Endothelial cell of umbilical vein (primary cell): ENCODE results near the gene ACOT11. TPM values are rescaled to one million over a fixed set of nuclear protein-coding genes. Genes with fewer than 3 reads are reported as not detected.

Source experiments
- BruUV-seq: library from RNA; stranded (reverse); fragments of 400-500 nt; replicated peaks from 2 replicates; lab custom pipeline; 2021; lab: Mats Ljungman, UMichigan
- CTCF ChIA-PET: fragments of 300-600, 350-600 bp; sonication (Branson Sonifier 250); formaldehyde crosslinking; loops from one replicate; lab custom pipeline; 2021; ENCODE audit warnings: antibody characterized with exemption, inconsistent platforms; lab: Charles Lee
- POLR2A ChIA-PET: fragments of 300-600, 350-600 bp; sonication (Branson Sonifier 250); formaldehyde crosslinking; loops from one replicate; lab custom pipeline; 2021; ENCODE audit warnings: antibody characterized with exemption, inconsistent platforms; lab: Charles Lee
- DNase-seq: peaks from one replicate; pipeline ENCODE4 v3.0.0-alpha.2; 2011; ENCODE audit warnings: low read depth, low spot score
- FAIRE-seq: peaks from 2 replicates; lab custom pipeline; 2011; peaks lifted over from hg19 to GRCh38; lab: Jason Lieb, UNC
- H2AFZ ChIP-seq: 2 replicates; pipeline ENCODE4 v1.6.0; 2012; ENCODE audit warnings: low read depth, low read length, control low read depth, inconsistent platforms
- H3K27ac ChIP-seq: 2 replicates; pipeline ENCODE4 v1.5.1; 2011; ENCODE audit warnings: low read depth, mild to moderate bottlenecking, control low read depth, low read length, moderate library complexity; ENCODE audit not compliant: insufficient read depth
- H3K27me3 ChIP-seq, 2 experiments: 2 replicates each; pipeline versions ENCODE4 v1.6.0 to v1.6.1; 2011; ENCODE audit warnings: low read length in 2 of 2, mixed read lengths in 1 of 2; ENCODE audit not compliant: control insufficient read depth in 2 of 2, insufficient read depth in 2 of 2
- H3K36me3 ChIP-seq, 2 experiments: 2 replicates in 1 of 2; 3 replicates in 1 of 2; pipeline ENCODE4 v1.5.1; 2011; ENCODE audit warnings: low read length in 2 of 2, mild to moderate bottlenecking in 1 of 2, moderate library complexity in 1 of 2; ENCODE audit not compliant: control insufficient read depth in 2 of 2, insufficient read depth in 2 of 2; ENCODE audit errors: extremely low read depth in 1 of 2
- H3K4me1 ChIP-seq: 3 replicates; pipeline ENCODE4 v1.5.1; 2011; ENCODE audit warnings: mild to moderate bottlenecking, low read length; ENCODE audit not compliant: control insufficient read depth, insufficient read depth; ENCODE audit errors: extremely low read depth
- H3K4me2 ChIP-seq: 2 replicates; pipeline ENCODE4 v1.6.1; 2011; ENCODE audit warnings: low read length, control low read depth, mixed read lengths; ENCODE audit not compliant: insufficient read depth
- H3K4me3 ChIP-seq, 3 experiments: fragments of 200-600 bp in 1 of 3; sonication (generic), shearing (Covaris generic) in 1 of 3; replicated peaks in 1 of 3; 2 replicates each; pipeline ENCODE4 v1.5.1; 2011 to 2016; ENCODE audit warnings: control low read depth in 3 of 3, low read length in 3 of 3, mild to moderate bottlenecking in 2 of 3, inconsistent platforms in 1 of 3, low read depth in 1 of 3, moderate library complexity in 1 of 3; ENCODE audit not compliant: insufficient read depth in 1 of 3
- H3K79me2 ChIP-seq: 2 replicates; pipeline ENCODE4 v1.6.0; 2012; ENCODE audit warnings: low read length, inconsistent platforms; ENCODE audit not compliant: control insufficient read depth, insufficient read depth
- H3K9ac ChIP-seq: replicated peaks from 2 replicates; pipeline ENCODE3; 2011; ENCODE audit warnings: low read length, control low read depth; ENCODE audit not compliant: insufficient read depth; ENCODE audit errors: extremely low read depth
- H3K9me1 ChIP-seq: replicated peaks from 3 replicates; pipeline ENCODE4 v1.6.0; 2011; ENCODE audit warnings: mild to moderate bottlenecking, low read length; ENCODE audit not compliant: control insufficient read depth, insufficient read depth; ENCODE audit errors: extremely low read depth
- H3K9me3 ChIP-seq: replicated peaks from 2 replicates; pipeline ENCODE4 v1.5.1; 2012; ENCODE audit warnings: low read length, inconsistent platforms; ENCODE audit not compliant: control insufficient read depth, insufficient read depth
- H4K20me1 ChIP-seq: replicated peaks from 2 replicates; pipeline ENCODE3; 2011; ENCODE audit warnings: mild to moderate bottlenecking, low read length; ENCODE audit not compliant: control insufficient read depth, insufficient read depth; ENCODE audit errors: extremely low read depth
- CTCF ChIP-seq, 2 donors: IDR thresholded peaks; 1 replicate in 1 of 2; 2 replicates in 1 of 2; pipeline ENCODE4 v1.5.1; 2011; ENCODE audit warnings: low read length in 2 of 2, mild to moderate bottlenecking in 2 of 2, moderate library complexity in 2 of 2, control low read depth in 1 of 2, inconsistent platforms in 1 of 2, low read depth in 1 of 2; ENCODE audit not compliant: insufficient read depth in 1 of 2; ENCODE audit errors: extremely low read depth in 1 of 2
- EZH2 ChIP-seq: IDR thresholded peaks from 2 replicates; pipeline ENCODE4 v1.6.1; 2012; ENCODE audit warnings: borderline replicate concordance, low read depth, mild to moderate bottlenecking, moderate library complexity, low read length, inconsistent platforms; ENCODE audit not compliant: severe bottlenecking
- FOS ChIP-seq: IDR thresholded peaks from 2 replicates; pipeline ENCODE4 v1.6.1; 2011; ENCODE audit warnings: mild to moderate bottlenecking, low read length, moderate library complexity, borderline replicate concordance; ENCODE audit not compliant: insufficient read depth
- GATA2 ChIP-seq: IDR thresholded peaks from 2 replicates; pipeline ENCODE4 v1.7.0; 2011; ENCODE audit warnings: low read depth, mild to moderate bottlenecking, moderate library complexity, mixed read lengths, low read length; ENCODE audit not compliant: insufficient read length, insufficient read depth
- JUN ChIP-seq: IDR thresholded peaks from 2 replicates; pipeline ENCODE4 v1.6.1; 2011; ENCODE audit warnings: borderline replicate concordance, low read depth; ENCODE audit not compliant: insufficient read length, insufficient read depth
- MAX ChIP-seq: IDR thresholded peaks from 2 replicates; pipeline ENCODE4 v1.6.1; 2011; ENCODE audit not compliant: insufficient read depth, insufficient read length
- MYC ChIP-seq: IDR thresholded peaks from one replicate; pipeline ENCODE4 v1.6.1; 2011; ENCODE audit warnings: mild to moderate bottlenecking, low read depth, low read length
- POLR2A ChIP-seq: IDR thresholded peaks from 2 replicates; pipeline ENCODE4 v1.6.1; 2012; ENCODE audit warnings: low read depth, mild to moderate bottlenecking, control low read depth, low read length
- POLR2AphosphoS5 ChIP-seq: IDR thresholded peaks from 2 replicates; pipeline ENCODE4 v1.6.1; 2012; ENCODE audit warnings: low read depth, mild to moderate bottlenecking, control low read depth, low read length, moderate library complexity; ENCODE audit not compliant: insufficient read depth
- dilution Hi-C: fragments of 300-500 bp; cut with MboI; formaldehyde crosslinking; loops from one replicate; pipeline ENCODE4 v1.15.0; 2019; ENCODE audit warnings: low sequenced_read_pairs; ENCODE audit not compliant: extremely low pct_ligation_motif_present
- intact Hi-C: fragments of 100-400 bp; cut with micrococcal nuclease; formaldehyde crosslinking; loops from one replicate; pipeline ENCODE4 v1.10.0; 2022
- polyA plus RNA-seq, 4 experiments: library from polyadenylated mRNA; depleted of rRNA in 3 of 4; stranded (reverse) in 3 of 4; unstranded in 1 of 4; fragments of >200 nt; gene quantifications; 2 replicates each; pipeline versions ENCODE4 v1.2.1 to v1.2.3, GENCODE V29; 2011 to 2012; ENCODE audit warnings: missing spikeins in 1 of 4
- total RNA-seq: library from RNA; stranded (reverse); gene quantifications from 2 replicates; pipeline ENCODE4 v1.2.3, GENCODE V29; 2021

The ACOT11 gene
- total and polyA plus RNA-seq, 2 donors (not counting 3 experiments of a cell fraction or from before 2014, with no cell fraction given): 4.5 to 5.4 TPM

GRCh38 chr1:54604572-54605370, 56.7 kb downstream of the ACOT11 start:
- CTCF ChIA-PET: no interaction called here
- no peaks in the 10 kb centered on the region for H3K9me3 ChIP-seq
- peaks cover 3% of the 10 kb centered on the region for H3K4me1 ChIP-seq
- H2AFZ ChIP-seq: no peak overlapping the region
- no peaks in the 10 kb centered on the region for H3K36me3 ChIP-seq
- H3K4me3 ChIP-seq: no peak overlapping the region
- H4K20me1 ChIP-seq: no peaks in the 10 kb centered on the region
- TF ChIP-seq GATA2 (no peak), JUN (no peak), CTCF (IDR thresholded peaks at IDR 0.05; ENCODE audit: extremely low read depth in 1 of 2, insufficient read depth in 1 of 2, low read depth in 1 of 2, low read length in 2 of 2) (no peak), FOS (no peak), POLR2AphosphoS5 (no peak), POLR2A (no peak), MYC (no peak), MAX (no peak), EZH2 (no peak)
- peak; percentile 24 for FAIRE-seq
- peak; percentile 14 for DNase-seq
- no peaks in the 10 kb centered on the region for H3K79me2 ChIP-seq
- H3K4me2 ChIP-seq: no peak overlapping the region
- H3K27ac ChIP-seq: no peak overlapping the region
- POLR2A ChIA-PET: no interaction called here
- BruUV-seq: no TSS peak
- no peaks in the 10 kb centered on the region for H3K9me1 ChIP-seq
- H3K27me3 ChIP-seq: no peaks in the 10 kb centered on the region
- dilution Hi-C loops (no loop called here), intact Hi-C loops (no loop called here)
- no peak overlapping the region for H3K9ac ChIP-seq
